PC-3 (cell line): ENCODE measurements around the gene ZNF22. TPM values are rescaled to one million over a fixed set of nuclear protein-coding genes. Genes with fewer than 3 reads are reported as not detected.

ENCODE experiments used
- ATAC-seq: fragments of 200-7000 bp; cut with Tn5 transposase; 2 replicates; pipeline ENCODE4 v1.9.1; 2020; ENCODE audit warnings: mild to moderate bottlenecking, moderate library complexity
- BruUV-seq: library from RNA; stranded (reverse); fragments of 400-500 nt; replicated peaks from 2 replicates; lab custom pipeline; 2021; lab: Mats Ljungman, UMichigan
- CTCF ChIA-PET: fragments of 300-600 bp; sonication (Branson Sonifier 250); formaldehyde crosslinking; loops from one replicate; lab custom pipeline; 2022; ENCODE audit warnings: antibody characterized with exemption; lab: Charles Lee
- POLR2A ChIA-PET: fragments of 300-600 bp; sonication (Branson Sonifier 250); formaldehyde crosslinking; loops from one replicate; lab custom pipeline; 2022; ENCODE audit warnings: antibody characterized with exemption; ENCODE audit not compliant: unreplicated experiment; lab: Charles Lee
- DNase-seq: peaks from one replicate; pipeline ENCODE4 v3.0.0-alpha.2; 2015
- H2AFZ ChIP-seq: fragments of 300-600 bp; sonication (generic); 2 replicates; pipeline ENCODE4 v1.6.0; 2016; ENCODE audit warnings: antibody characterized with exemption, low read length
- H3F3A ChIP-seq: fragments of 300-600 bp; sonication (generic); one replicate; pipeline ENCODE4 v1.6.0; 2017; ENCODE audit warnings: antibody characterized with exemption, low read length, control low read depth, mild to moderate bottlenecking; ENCODE audit not compliant: unreplicated experiment
- H3K27ac ChIP-seq: fragments of 300-600 bp; sonication (generic); 2 replicates; pipeline ENCODE4 v1.5.1; 2016; ENCODE audit warnings: mild to moderate bottlenecking, low read length
- H3K27me3 ChIP-seq: fragments of 300-600 bp; sonication (generic); 2 replicates; pipeline ENCODE4 v1.6.1; 2016; ENCODE audit warnings: low read length, mixed read lengths
- H3K36me3 ChIP-seq: fragments of 300-600 bp; sonication (generic); 2 replicates; pipeline ENCODE4 v1.6.1; 2016; ENCODE audit warnings: low read depth, mixed run types, low read length, mixed read lengths
- H3K4me1 ChIP-seq: fragments of 300-600 bp; sonication (generic); 2 replicates; pipeline ENCODE4 v1.5.1; 2016; ENCODE audit warnings: low read length; ENCODE audit not compliant: insufficient read depth
- H3K4me2 ChIP-seq: fragments of 300-600 bp; sonication (generic); 2 replicates; pipeline ENCODE4 v1.6.0; 2016; ENCODE audit warnings: low read length
- H3K4me3 ChIP-seq: fragments of 300-600 bp; sonication (generic); 2 replicates; pipeline ENCODE4 v1.5.1; 2016; ENCODE audit warnings: mild to moderate bottlenecking, low read length, mixed read lengths
- H3K79me2 ChIP-seq: fragments of 300-600 bp; sonication (generic); 2 replicates; pipeline ENCODE4 v1.6.1; 2017; ENCODE audit warnings: low read length, mixed read lengths
- H3K9ac ChIP-seq: fragments of 300-600 bp; sonication (generic); 2 replicates; pipeline ENCODE4 v1.6.0; 2016; ENCODE audit warnings: mild to moderate bottlenecking, low read length
- H3K9me2 ChIP-seq: fragments of 300-600 bp; sonication (generic); replicated peaks from 2 replicates; pipeline ENCODE4 v1.6.1; 2016; ENCODE audit warnings: mixed run types, low read length, mixed read lengths
- H3K9me3 ChIP-seq: fragments of 300-600 bp; sonication (generic); 2 replicates; pipeline ENCODE4 v1.6.1; 2016; ENCODE audit warnings: low read length, mixed read lengths
- H4K20me1 ChIP-seq: fragments of 300-600 bp; sonication (generic); 2 replicates; pipeline ENCODE4 v1.6.1; 2016; ENCODE audit warnings: low read length, mixed read lengths
- EZH2 ChIP-seq: fragments of 300-600 bp; sonication (generic); IDR thresholded peaks from one replicate; pipeline ENCODE4 v1.6.1; 2017; ENCODE audit warnings: antibody characterized with exemption, mild to moderate bottlenecking, low read length; ENCODE audit not compliant: unreplicated experiment
- EZH2phosphoT487 ChIP-seq: fragments of 300-600 bp; sonication (generic); IDR thresholded peaks from 2 replicates; pipeline ENCODE4 v1.6.1; 2018; ENCODE audit warnings: mild to moderate bottlenecking, antibody characterized with exemption, low read length, borderline replicate concordance
- intact Hi-C: fragments of 100-400 bp; cut with micrococcal nuclease; formaldehyde crosslinking; loops from 2 replicates; pipeline ENCODE4 v1.9.0; 2023
- total RNA-seq: library from RNA; depleted of rRNA; stranded (reverse); fragments of >200 nt; gene quantifications from 2 replicates; pipeline ENCODE4 v1.2.3, GENCODE V29; 2014
- TF ChIP-seq, protein P1 (sequence below): fragments of 300-600 bp; sonication (generic); conservative IDR thresholded peaks from 2 replicates; pipeline ENCODE4 v1.5.1; 2017; ENCODE audit warnings: antibody characterized with exemption, low read depth, mild to moderate bottlenecking, low read length

Gene ZNF22
- total RNA-seq, 1 experiment from 2014 or later: 24.8 TPM

DNA sequence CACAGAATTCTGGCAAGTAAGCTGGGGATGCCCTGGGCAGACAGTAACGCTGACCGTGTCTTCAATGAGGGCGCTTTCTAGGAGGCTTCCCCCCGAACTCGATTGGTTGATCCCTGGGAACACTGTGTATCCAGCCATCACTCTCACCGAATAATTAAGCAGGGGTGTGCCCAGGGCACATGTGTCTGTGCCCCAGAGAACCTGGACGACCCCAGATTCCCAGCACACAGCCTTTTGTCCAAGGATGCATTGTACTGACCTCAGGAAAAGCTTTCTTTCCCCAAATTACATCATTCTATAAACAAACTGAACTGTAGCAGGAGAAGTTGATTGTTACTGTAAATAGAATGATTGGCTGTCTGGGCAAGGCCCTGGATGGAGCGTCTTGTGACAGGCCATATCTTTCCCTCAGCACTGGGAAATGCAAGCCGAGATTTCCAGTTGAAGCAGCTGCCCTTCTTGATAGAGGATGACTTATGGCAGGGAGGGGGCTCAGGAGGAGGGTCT is 15.5 kb upstream of the ZNF22 start:
- DNase-seq (no peak), ATAC-seq (no peak)
- ChIA-PET POLR2A (no interaction called here), CTCF (interaction anchor here (0.5 kb wide), 1 partner anchor 10 kb away, joined by 3 read pairs; no protein-coding TSS in a partner anchor)
- Histone ChIP-seq H3K9ac (no peak overlapping the region), H3K4me3 (no peak overlapping the region), H3K27me3 (no peaks in the 10 kb centered on the region), H3K79me2 (no peaks in the 10 kb centered on the region), H3K9me2 (no peaks in the 10 kb centered on the region), H3F3A (peaks cover 5% of the 10 kb centered on the region), H3K9me3 (no peaks in the 10 kb centered on the region), H2AFZ (no peak overlapping the region), H4K20me1 (no peaks in the 10 kb centered on the region), H3K4me1 (peaks cover 30% of the 10 kb centered on the region), H3K4me2 (no peak overlapping the region), H3K36me3 (no peaks in the 10 kb centered on the region), H3K27ac (no peak overlapping the region)
- intact Hi-C loops: no loop called here
- TF ChIP-seq EZH2: no peak
- TF ChIP-seq, protein P1, sequence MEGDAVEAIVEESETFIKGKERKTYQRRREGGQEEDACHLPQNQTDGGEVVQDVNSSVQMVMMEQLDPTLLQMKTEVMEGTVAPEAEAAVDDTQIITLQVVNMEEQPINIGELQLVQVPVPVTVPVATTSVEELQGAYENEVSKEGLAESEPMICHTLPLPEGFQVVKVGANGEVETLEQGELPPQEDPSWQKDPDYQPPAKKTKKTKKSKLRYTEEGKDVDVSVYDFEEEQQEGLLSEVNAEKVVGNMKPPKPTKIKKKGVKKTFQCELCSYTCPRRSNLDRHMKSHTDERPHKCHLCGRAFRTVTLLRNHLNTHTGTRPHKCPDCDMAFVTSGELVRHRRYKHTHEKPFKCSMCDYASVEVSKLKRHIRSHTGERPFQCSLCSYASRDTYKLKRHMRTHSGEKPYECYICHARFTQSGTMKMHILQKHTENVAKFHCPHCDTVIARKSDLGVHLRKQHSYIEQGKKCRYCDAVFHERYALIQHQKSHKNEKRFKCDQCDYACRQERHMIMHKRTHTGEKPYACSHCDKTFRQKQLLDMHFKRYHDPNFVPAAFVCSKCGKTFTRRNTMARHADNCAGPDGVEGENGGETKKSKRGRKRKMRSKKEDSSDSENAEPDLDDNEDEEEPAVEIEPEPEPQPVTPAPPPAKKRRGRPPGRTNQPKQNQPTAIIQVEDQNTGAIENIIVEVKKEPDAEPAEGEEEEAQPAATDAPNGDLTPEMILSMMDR: no peak
- TF ChIP-seq EZH2phosphoT487: no peak
- no TSS peak for BruUV-seq

DNA sequence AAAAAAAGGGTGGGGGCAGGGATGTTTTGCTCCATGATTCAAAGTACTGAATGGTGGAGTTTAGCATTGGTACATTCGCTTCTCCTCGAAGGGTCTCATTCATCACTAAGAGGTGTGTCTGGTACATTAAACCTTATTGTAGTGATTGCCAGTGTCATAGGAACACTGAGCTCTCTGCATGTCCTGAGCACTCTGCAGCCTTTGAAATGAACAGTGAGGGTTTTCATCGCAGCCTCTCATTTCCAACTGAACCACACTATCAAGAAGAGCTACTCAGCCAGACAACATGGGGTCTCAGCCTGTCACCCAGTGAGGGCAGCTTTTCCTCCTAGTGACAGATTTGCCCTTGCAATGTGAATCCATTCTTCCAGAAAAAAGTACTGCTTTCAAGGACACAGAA is 14.5 kb upstream of the ZNF22 start:
- Histone ChIP-seq H3K4me3 (no peak overlapping the region), H4K20me1 (no peaks in the 10 kb centered on the region), H3K27ac (no peak overlapping the region), H3K9me3 (no peaks in the 10 kb centered on the region), H2AFZ (no peak overlapping the region), H3K4me1 (peaks cover 20% of the 10 kb centered on the region), H3K9me2 (no peaks in the 10 kb centered on the region), H3K79me2 (no peaks in the 10 kb centered on the region), H3F3A (peaks cover 5% of the 10 kb centered on the region), H3K27me3 (no peaks in the 10 kb centered on the region), H3K9ac (no peak overlapping the region), H3K36me3 (no peaks in the 10 kb centered on the region), H3K4me2 (no peak overlapping the region)
- TF ChIP-seq, protein P1: no peak
- no peak for TF ChIP-seq EZH2
- no peak for TF ChIP-seq EZH2phosphoT487
- intact Hi-C loops: no loop called here
- POLR2A ChIA-PET: no interaction called here
- DNase-seq: no peak
- no TSS peak for BruUV-seq
- CTCF ChIA-PET: no interaction called here
- no peak for ATAC-seq

DNA sequence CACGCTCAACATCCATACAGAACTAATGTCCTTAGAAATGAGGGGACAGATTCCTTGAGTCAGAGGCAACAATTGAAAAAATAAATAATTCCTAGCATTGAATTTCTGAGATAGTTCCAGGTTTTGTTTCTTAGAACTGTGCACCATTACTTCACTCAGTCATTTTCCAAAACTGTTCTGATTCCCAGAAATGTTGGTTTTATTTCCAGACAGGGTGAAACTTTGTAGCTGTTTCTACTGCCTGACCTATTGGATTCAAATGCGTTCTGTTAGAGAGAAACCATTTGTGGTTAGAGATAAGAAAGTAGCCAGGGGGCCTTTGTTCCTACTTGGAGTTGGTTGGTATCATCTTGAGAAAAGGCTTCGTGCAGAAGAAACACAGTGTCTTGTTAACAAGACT is 14.1 kb upstream of the ZNF22 start:
- Histone ChIP-seq H3K27ac (no peak overlapping the region), H3K9me3 (no peaks in the 10 kb centered on the region), H3K9ac (no peak overlapping the region), H3F3A (peaks cover 3% of the 10 kb centered on the region), H4K20me1 (no peaks in the 10 kb centered on the region), H3K27me3 (no peaks in the 10 kb centered on the region), H2AFZ (no peak overlapping the region), H3K4me3 (no peak overlapping the region), H3K4me1 (peaks cover 15% of the 10 kb centered on the region), H3K9me2 (no peaks in the 10 kb centered on the region), H3K4me2 (no peak overlapping the region), H3K36me3 (no peaks in the 10 kb centered on the region), H3K79me2 (no peaks in the 10 kb centered on the region)
- no TSS peak for BruUV-seq
- POLR2A ChIA-PET: no interaction called here
- intact Hi-C loops: no loop called here
- CTCF ChIA-PET: no interaction called here
- TF ChIP-seq, protein P1: no peak
- TF ChIP-seq EZH2 (no peak), EZH2phosphoT487 (no peak)
- DNase-seq: no peak
- ATAC-seq: no peak
